NCI-H187 (cell line): ENCODE measurements around the gene NR4A2.

Source experiments
- DNase-seq, 2 experiments: peaks; one replicate each; lab custom pipeline; 2025; lab: John Stamatoyannopoulos, UW

Gene NR4A2

DNA sequence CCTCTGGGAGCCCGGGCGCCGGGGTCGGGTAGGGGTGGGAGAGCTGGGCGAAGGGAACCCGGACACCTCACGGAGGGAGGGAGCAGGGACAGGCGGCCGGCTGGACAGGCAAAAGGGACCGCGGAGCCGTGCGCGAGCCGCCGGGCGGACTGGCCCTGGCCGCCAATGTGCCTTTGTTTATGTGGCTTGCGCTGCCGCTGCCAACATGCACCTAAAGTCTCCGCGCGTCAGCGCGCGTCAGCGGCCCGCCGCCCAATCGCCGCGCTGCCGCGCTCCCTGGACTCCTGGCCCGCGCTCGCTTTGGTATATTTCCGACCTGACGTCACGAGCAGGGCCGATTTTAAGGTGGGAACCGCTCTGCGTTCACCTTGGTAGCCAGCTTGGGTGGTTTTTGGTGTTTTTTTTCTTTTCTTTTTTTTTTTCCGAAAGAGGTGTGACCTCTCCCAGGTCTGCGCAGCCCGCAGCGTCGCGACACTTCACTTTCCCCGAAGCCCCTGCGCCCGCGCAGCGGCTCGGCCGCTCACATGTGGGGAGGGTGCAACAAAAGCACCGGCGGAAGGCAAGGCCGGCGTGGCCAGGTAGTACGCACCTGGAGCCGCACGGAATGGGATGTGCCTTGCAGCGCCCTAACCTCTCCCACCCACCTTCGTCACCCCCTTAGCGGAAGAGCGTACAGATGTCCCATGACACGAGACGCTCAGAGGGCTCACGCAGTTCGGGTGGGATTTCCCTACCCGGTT lies at the start of gene NR4A2:
TSS of gene NR4A2 (minus strand) at position 188 of the 740 bp plus-strand sequence. CDS start 2,535 bp downstream, outside the sequence.
- peak; percentile 41 to 48 for DNase-seq

- no peak for DNase-seq
These were observed 47.7 kb upstream of the NR4A2 start for GRCh38 chr2:156380117-156380645.

- DNase-seq, result no peak
These were observed 47.2 kb upstream of the NR4A2 start for GRCh38 chr2:156379714-156380113.

- DNase-seq, result no peak
These were observed 46.5 kb upstream of the NR4A2 start for GRCh38 chr2:156379071-156379470.

- no peak for DNase-seq
These were observed 34.2 kb upstream of the NR4A2 start for GRCh38 chr2:156366753-156367152.

GRCh38 chr2:156363141-156363540 lies 30.6 kb upstream of the NR4A2 start:
- DNase-seq, result no peak

DNA sequence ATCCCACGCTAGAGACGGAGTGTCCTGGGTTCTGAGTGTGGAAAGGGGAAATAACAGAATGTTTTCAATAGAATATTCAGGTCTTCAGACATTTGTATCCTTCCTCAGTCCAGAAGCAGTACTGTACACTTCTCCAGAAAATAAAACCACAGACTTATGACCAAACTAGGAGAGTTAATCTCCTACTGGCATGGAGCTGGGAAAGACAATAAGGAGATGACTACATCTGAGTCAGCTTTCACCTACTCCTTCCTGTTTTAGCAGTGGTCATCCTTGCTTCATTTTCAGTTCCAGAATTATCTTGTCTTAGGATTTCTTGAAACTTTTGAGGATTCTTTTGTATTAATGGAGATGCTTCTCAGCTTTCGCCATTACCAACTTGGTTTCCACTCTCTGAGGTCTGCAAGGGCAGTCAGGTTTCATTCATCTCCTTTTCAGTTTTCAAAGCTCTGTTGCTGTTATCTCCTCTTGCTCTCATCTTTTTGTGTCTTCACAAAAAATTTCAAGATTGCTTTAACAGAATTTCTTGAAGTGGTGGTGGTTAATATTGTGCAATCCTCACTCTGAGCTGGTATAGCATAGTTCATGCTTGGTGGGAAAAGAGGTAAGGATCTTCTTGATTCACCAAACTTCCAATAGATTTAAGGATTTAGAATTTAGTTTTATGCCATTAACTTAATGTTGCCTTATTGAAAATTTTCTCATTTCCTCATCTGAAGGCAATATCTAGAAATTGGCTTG lies 23.7 kb upstream of the NR4A2 start:
- DNase-seq, result no peak

DNA sequence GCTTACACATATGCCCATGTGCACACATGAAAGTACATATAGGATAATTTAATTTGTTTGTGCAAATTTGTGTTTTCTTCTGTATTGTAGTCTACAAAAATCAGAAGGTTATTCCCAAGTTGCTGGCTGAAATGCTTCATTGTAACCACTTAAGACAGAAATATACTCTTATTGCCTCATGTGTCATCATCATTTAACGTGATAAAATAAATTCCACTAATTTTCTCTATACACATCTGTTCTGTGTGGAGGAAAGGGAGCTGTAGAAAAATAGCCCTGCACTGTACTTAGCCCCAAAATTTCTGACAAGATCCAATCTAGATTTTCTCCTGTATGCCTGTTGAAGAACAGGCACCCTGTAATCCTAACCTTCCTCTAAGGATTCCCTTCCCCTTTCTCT lies 20.4 kb upstream of the NR4A2 start:
- DNase-seq, result no peak

DNA sequence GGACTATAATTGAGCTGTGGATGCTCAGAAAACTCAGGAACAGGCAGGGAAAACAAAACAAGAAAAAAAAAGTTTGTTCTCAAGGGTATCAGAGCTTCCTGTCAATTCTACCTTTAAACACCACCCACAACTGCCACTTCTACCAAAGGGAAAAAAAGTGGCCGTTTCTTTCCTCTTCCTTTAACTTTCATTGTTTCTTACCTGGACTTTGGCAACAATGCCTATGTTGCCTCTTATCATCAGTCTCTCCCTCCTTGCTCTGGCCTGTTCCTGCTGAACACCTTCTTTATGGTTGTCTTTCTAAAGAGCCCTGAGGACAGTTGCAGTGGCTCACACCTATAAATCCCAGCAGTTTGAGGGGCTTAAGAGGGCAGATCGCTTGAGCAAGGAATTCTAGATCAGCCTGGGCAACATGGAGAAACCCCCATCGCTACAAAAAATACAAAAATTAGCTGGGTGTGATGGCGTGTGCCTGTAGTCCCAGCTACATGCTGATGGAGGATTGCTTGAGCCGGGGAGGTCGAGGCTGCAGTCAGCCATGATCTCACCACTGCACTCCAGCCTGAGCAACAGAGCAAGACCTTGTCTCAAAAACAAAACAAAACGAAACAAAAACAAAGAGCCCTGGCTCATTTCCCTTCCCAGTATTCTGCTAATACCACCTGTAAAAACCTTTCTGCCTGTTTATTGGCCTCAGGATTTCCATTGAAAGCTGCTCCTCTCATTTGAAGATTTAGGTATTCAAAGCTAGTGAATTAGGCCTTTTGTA lies 18.0 kb upstream of the NR4A2 start:
- no peak for DNase-seq

GRCh38 chr2:156349605-156350004 lies 17.1 kb upstream of the NR4A2 start:
- no peak for DNase-seq

DNA sequence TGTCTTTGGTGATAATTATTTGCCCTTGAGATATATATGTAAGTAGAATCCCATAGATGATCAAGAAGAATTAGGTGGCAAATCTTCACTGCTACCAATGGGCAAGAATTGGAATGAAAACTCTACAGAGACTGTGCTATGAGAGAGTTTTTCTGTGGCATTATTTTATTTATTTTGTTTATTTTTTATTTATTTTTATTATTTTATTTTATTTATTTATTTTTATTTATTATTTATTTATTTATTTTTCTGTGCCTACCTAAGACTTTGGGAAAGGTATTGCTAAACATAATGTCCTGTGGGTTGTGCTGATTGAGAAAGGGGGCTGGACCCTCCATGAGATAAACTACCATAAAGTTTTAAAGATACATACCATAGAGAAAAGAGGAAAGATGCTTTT lies 16.6 kb upstream of the NR4A2 start:
- no peak for DNase-seq

- no peak for DNase-seq
These were observed 14.9 kb upstream of the NR4A2 start for GRCh38 chr2:156347431-156347830.

DNA sequence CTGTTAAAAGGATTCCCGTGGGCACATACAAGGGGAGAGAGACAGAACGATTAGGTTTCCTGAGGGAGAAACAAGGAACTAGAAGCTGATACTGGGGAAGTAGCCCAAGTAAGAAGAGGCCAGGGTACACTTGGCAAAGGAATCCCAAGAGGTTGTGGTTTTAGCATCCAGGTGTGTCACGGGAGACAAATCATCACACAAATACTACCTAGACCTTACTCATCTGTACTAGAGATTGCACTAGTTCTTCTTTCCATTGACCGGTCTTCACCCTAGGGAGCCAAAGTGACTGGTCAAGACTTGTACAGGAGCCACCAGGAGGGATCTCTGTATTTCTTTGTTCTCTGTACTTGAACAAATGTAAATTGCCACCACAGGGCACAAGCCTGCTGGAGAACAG lies 14.2 kb upstream of the NR4A2 start:
- DNase-seq, result no peak

- no peak for DNase-seq
These were observed 13.1 kb upstream of the NR4A2 start for GRCh38 chr2:156345582-156345981.

- no peak for DNase-seq
These were observed 11.4 kb upstream of the NR4A2 start for GRCh38 chr2:156343940-156344301.

GRCh38 chr2:156343096-156343939 lies 10.8 kb upstream of the NR4A2 start:
- DNase-seq, result no peak

GRCh38 chr2:156342254-156343095 lies 10.0 kb upstream of the NR4A2 start:
- DNase-seq, result peak; percentile 40 to 71

DNA sequence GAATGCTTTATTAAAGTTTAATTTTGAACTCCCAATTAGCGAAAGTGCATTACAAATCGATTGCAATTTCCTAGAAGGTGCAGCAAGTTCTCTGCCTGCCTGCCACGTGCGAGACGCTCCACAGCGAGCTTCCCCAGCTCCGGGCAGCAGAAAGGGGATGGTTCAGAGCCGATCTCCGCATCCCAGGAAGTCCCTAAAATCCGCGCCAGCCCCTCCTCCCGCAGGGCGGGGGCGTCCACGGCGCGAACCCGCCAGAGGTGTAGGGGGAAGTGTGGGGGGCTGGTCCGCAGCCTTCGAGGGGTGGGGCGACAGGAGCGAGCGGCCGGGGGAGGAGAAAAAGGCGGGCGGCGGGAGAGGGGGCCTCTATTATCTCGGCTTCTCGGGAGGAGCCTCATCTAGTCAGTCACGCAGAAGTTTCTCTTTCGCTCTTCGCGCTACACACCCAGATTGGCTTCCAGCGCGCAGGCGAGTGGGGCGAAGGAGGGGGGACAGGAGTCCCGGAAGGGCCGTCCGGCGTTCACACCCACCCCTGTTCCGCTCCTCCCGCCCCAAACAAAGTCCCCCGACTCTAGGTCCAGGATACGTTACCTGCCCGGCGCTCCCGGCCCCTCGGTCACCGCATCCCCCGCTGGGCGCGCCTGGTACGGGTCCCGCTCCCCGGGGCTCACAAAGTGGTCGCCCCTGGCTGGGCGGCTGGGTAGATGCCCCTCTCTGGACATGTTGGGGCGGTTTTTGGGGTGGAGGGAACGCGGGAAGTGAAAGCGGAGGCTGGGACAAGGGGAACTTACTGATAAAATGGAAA lies 9.1 kb upstream of the NR4A2 start:
- peak; percentile 32 to 41 for DNase-seq

- DNase-seq, result no peak
These were observed 8.4 kb upstream of the NR4A2 start for GRCh38 chr2:156340804-156341451.
